A673 (cell line): Measurements from ENCODE around the gene USH1G.

Source experiments
- CTCF ChIP-seq: fragments of 300-800, 200-600 bp; sonication (generic); conservative IDR thresholded peaks from 2 replicates; pipeline ENCODE4 v1.5.1; 2017; ENCODE audit warnings: low read depth, mild to moderate bottlenecking, antibody characterized with exemption, low read length, moderate library complexity, mixed read lengths
- EZH2 ChIP-seq: fragments of 200-600 bp; sonication (generic); IDR thresholded peaks from 2 replicates; pipeline ENCODE4 v1.6.1; 2017; ENCODE audit warnings: borderline replicate concordance, low read depth, mild to moderate bottlenecking, mixed read lengths, antibody characterized with exemption, low read length; ENCODE audit not compliant: poor library complexity, severe bottlenecking

- TF ChIP-seq CTCF (no peak), EZH2 (no peak)
These were observed 15.3 kb upstream of the USH1G start for GRCh38 chr17:74938194-74938950.
